Body of pancreas (tissue), 4 donors: ENCODE data around the gene C21orf58. TPM values are rescaled to one million over a fixed set of nuclear protein-coding genes. Genes with fewer than 3 reads are reported as not detected.

ENCODE experiments used
- ATAC-seq: fragments of 150-250 bp; one replicate; pipeline ENCODE4 v1.9.1; 2016
- DNase-seq, 4 donors: peaks; one replicate each; pipeline ENCODE4 v3.0.0-alpha.2; 2019
- H3K27ac ChIP-seq, 4 donors: fragments of 200-600 bp; sonication (generic); 1 replicate in 3 of 4; 2 replicates in 1 of 4; pipeline versions ENCODE4 v1.5.1 to v1.6.1; 2016 to 2019; ENCODE audit warnings: mild to moderate bottlenecking in 1 of 4, mixed read lengths in 1 of 4, moderate library complexity in 1 of 4
- H3K27me3 ChIP-seq, 2 donors: fragments of 200-600 bp; sonication (generic); one replicate each; pipeline ENCODE4 v1.6.0; 2016; ENCODE audit warnings: mild to moderate bottlenecking in 1 of 2
- H3K36me3 ChIP-seq, 2 donors: fragments of 200-600 bp; sonication (generic); replicated peaks in 1 of 2; 2 replicates each; pipeline ENCODE4 v1.5.1; 2016; ENCODE audit warnings: low read depth in 2 of 2; ENCODE audit not compliant: insufficient read depth in 1 of 2
- H3K4me1 ChIP-seq: fragments of 200-600 bp; sonication (generic); one replicate; pipeline ENCODE4 v1.6.0; 2016
- H3K4me3 ChIP-seq, 2 donors: fragments of 200-600 bp; sonication (generic); 1 replicate in 1 of 2; 2 replicates in 1 of 2; pipeline ENCODE4 v1.5.1; 2016 to 2019
- H3K9me3 ChIP-seq, 3 donors: fragments of 200-600 bp; sonication (generic); 1 replicate in 2 of 3; 2 replicates in 1 of 3; pipeline ENCODE4 v1.5.1; 2016
- CTCF ChIP-seq, 7 experiments: fragments of 450-650 bp in 4 of 7; fragments of 200-600 bp in 3 of 7; sonication (generic) in 3 of 7; IDR thresholded peaks; one replicate each; pipeline ENCODE4 v1.5.1; 2016 to 2019; ENCODE audit warnings: antibody characterized with exemption in 7 of 7
- POLR2A ChIP-seq, 3 donors: fragments of 450-650 bp; IDR thresholded peaks; one replicate each; pipeline ENCODE4 v1.6.1; 2016; ENCODE audit warnings: antibody characterized with exemption in 3 of 3, mild to moderate bottlenecking in 2 of 3
- WGBS, 2 donors: methylation state at CpG; one replicate each; pipeline ENCODE4 v1.1.5; 2017; 5-methylcytosine and 5-hydroxymethylcytosine counted together
- intact Hi-C: fragments of 100-400 bp; cut with DNase I; formaldehyde crosslinking; loops from one replicate; pipeline ENCODE4 v1.15.1; 2023
- total RNA-seq, 2 donors: library from RNA; depleted of rRNA; stranded (reverse); fragments of >200 nt; gene quantifications; one replicate each; pipeline ENCODE4 v1.1.0, GENCODE V29; 2016

The C21orf58 gene
- total RNA-seq, 2 donors from 2014 or later = 1.6 TPM

GRCh38 chr21:46294647-46295176 lies 29.0 kb downstream of the C21orf58 start:
- peak; percentile 41 for ATAC-seq
- DNase-seq = peak in 2 of 4 donors; percentile 17 to 31
- intact Hi-C loops = no loop called here
- 45 to 48% methylated on average over 9 to 10 of the region's 10 CpGs for WGBS, 2 donors
- H3K4me1 ChIP-seq = peaks cover 16% of the 10 kb centered on the region
- H3K36me3 ChIP-seq = no peaks in the 10 kb centered on the region
- no peaks in the 10 kb centered on the region for H3K27me3 ChIP-seq
- H3K27ac ChIP-seq = peak overlapping the region in 1 of 4 donors; percentile 44
- no peak overlapping the region for H3K4me3 ChIP-seq
- no peaks in the 10 kb centered on the region for H3K9me3 ChIP-seq
- no peak for TF ChIP-seq POLR2A (IDR thresholded peaks at IDR 0.05)
- TF ChIP-seq CTCF (IDR thresholded peaks at IDR 0.05) = no peak

- Histone ChIP-seq H3K27me3 (no peaks in the 10 kb centered on the region), H3K27ac (no peak overlapping the region), H3K4me1 (peaks cover 14% of the 10 kb centered on the region), H3K4me3 (no peak overlapping the region), H3K36me3 (no peaks in the 10 kb centered on the region), H3K9me3 (no peaks in the 10 kb centered on the region)
- TF ChIP-seq POLR2A (IDR thresholded peaks at IDR 0.05) = no peak
- no peak for TF ChIP-seq CTCF (IDR thresholded peaks at IDR 0.05)
- intact Hi-C loops = no loop called here
- WGBS, 2 donors = 88 to 91% methylated on average over 2 of the region's 2 CpGs
- DNase-seq = no peak
- ATAC-seq = no peak
Measured at GRCh38 chr21:46291561-46291960, 32.1 kb downstream of the C21orf58 start.

- H3K4me1 ChIP-seq = peaks cover 19% of the 10 kb centered on the region
- H3K27ac ChIP-seq = no peak overlapping the region
- no peak for ATAC-seq
- no peak for TF ChIP-seq CTCF (IDR thresholded peaks at IDR 0.05)
- no peaks in the 10 kb centered on the region for H3K27me3 ChIP-seq
- H3K9me3 ChIP-seq = no peaks in the 10 kb centered on the region
- no peak overlapping the region for H3K4me3 ChIP-seq
- intact Hi-C loops = no loop called here
- no peak for DNase-seq
- WGBS, 2 donors = 44 to 52% methylated on average over 6 of the region's 6 CpGs
- H3K36me3 ChIP-seq = no peaks in the 10 kb centered on the region
Measured at GRCh38 chr21:46289655-46290179, 34.0 kb downstream of the C21orf58 start.

- ATAC-seq = no peak
- WGBS, 2 donors = 85 to 93% methylated on average over 10 of the region's 10 CpGs
- TF ChIP-seq POLR2A (IDR thresholded peaks at IDR 0.05) (no peak), CTCF (IDR thresholded peaks at IDR 0.05) (no peak)
- intact Hi-C loops = no loop called here
- DNase-seq = no peak
- no peaks in the 10 kb centered on the region for H3K27me3 ChIP-seq
- peaks cover 40% of the 10 kb centered on the region for H3K4me1 ChIP-seq
- no peak overlapping the region for H3K4me3 ChIP-seq
- H3K27ac ChIP-seq = no peak overlapping the region
- no peaks in the 10 kb centered on the region for H3K9me3 ChIP-seq
- H3K36me3 ChIP-seq = no peaks in the 10 kb centered on the region
Measured at GRCh38 chr21:46287541-46287940, 36.1 kb downstream of the C21orf58 start.

GRCh38 chr21:46286648-46287002 lies 37.0 kb downstream of the C21orf58 start:
- H3K4me1 ChIP-seq = peaks cover 46% of the 10 kb centered on the region
- H3K9me3 ChIP-seq = no peaks in the 10 kb centered on the region
- H3K4me3 ChIP-seq = peak overlapping the region; percentile 81 to 91
- DNase-seq (no peak), ATAC-seq (no peak)
- no peaks in the 10 kb centered on the region for H3K36me3 ChIP-seq
- 0 to 1% methylated on average over 16 of the region's 16 CpGs for WGBS, 2 donors
- no peaks in the 10 kb centered on the region for H3K27me3 ChIP-seq
- intact Hi-C loops = no loop called here
- peak overlapping the region; percentile 82 to 98 (median 90) for H3K27ac ChIP-seq
- TF ChIP-seq POLR2A (IDR thresholded peaks at IDR 0.05) (no peak), CTCF (IDR thresholded peaks at IDR 0.05) (no peak)
